Measurements from ENCODE around the gene UNK.
A peak's percentile ranks its signal among the peaks of the same experiment; 100 is the strongest.

Gene UNK

GRCh38 chr17:75822119-75822799 is 37.7 kb downstream of the UNK start:
- DNase-seq (ENCODE audit: low spot score), result peak; percentile 27

- no peak for DNase-seq (ENCODE audit: low spot score)
Observed at GRCh38 chr17:75822800-75823166, 38.2 kb downstream of the UNK start.

DNA sequence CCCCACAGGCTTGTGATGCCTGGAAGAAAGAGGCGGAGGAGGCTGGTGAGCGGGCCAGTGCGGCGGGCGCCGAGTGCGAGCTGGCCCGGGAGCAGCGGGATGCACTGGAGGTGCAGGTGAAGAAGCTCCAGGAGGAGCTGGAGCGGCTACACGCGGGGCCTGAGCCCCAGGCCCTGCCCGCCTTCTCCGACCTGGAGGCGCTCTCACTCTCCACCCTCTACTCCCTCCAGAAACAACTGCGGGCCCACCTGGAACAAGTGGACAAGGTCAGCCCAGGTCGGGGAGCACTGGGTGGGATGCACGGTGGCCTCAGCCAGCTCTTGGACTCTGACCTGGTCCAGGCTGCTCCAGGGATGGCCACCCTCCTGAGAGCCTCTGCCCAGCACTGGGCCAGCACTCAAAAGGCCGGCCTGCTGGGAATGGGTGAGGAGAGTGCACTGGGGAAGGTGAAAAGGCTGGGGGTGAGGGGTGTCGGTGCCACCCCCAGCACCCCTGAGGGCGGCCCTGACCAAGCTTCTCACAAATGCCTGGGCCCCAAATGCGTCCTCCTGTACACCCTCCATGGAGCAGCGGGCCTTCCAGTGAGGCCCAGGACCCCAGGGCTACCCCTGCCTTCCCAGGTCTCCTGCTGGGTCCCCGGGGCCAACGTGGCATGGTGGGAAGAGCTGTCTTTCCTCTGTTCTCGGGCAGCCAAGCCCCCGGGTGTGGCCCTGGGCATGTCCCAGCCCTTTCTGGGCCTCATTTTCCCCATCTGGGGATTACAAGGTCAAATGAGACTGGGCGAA is 38.8 kb downstream of the UNK start:
- DNase-seq (ENCODE audit: low spot score), result no peak

- no peak for DNase-seq (ENCODE audit: low spot score)
Observed at GRCh38 chr17:75824050-75824552, 39.5 kb downstream of the UNK start.

- DNase-seq (ENCODE audit: low spot score), result no peak
Observed at GRCh38 chr17:75824666-75825065, 40.1 kb downstream of the UNK start.

- no peak for DNase-seq (ENCODE audit: low spot score)
Observed at GRCh38 chr17:75825149-75825552, 40.5 kb downstream of the UNK start.

GRCh38 chr17:75825748-75826370 is 41.3 kb downstream of the UNK start:
- no peak for DNase-seq (ENCODE audit: low spot score)

GRCh38 chr17:75826561-75827307 is 42.1 kb downstream of the UNK start:
- DNase-seq (ENCODE audit: low spot score), result no peak

GRCh38 chr17:75827308-75828075 is 42.9 kb downstream of the UNK start:
- DNase-seq (ENCODE audit: low spot score), result peak; percentile 65

DNA sequence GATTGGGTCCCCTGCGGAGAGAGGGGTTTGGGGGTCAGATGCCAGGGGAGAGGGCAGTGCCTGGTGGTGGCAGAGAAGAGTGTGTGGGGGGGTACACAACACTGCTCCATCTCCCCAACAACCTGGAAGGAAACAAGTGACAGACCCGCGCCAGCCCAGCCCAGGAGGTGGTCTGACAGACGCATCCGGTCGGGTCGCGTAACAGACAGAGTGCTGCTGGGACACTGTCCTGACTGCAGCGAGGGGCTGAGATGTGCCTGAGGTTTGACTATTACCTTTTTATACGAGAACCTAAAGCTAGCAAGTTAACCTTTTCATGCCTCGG is 43.4 kb downstream of the UNK start:
- no peak for DNase-seq (ENCODE audit: low spot score)

- no peak for DNase-seq (ENCODE audit: low spot score)
Observed at GRCh38 chr17:75828741-75829140, 44.1 kb downstream of the UNK start.

DNA sequence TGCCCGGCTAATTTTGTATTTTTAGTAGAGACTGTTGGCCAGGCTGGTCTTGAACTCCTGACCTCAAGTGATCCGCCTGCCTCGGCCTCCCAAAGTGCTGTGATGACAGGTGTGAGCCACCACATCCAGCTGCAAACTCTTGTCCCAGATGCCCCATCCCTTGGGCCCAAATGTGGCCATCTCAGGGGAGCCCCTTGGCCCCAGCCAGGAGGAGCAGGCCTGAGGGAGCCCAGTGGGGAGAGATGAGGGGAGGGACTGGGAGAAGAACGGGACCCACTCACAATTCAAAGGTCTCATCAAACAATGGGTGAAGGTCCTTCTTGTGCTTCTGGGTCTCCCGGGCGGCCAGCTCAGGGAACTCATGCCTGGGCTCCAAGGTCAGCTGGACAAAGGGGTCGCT is 45.1 kb downstream of the UNK start:
- no peak for DNase-seq (ENCODE audit: low spot score)

DNA sequence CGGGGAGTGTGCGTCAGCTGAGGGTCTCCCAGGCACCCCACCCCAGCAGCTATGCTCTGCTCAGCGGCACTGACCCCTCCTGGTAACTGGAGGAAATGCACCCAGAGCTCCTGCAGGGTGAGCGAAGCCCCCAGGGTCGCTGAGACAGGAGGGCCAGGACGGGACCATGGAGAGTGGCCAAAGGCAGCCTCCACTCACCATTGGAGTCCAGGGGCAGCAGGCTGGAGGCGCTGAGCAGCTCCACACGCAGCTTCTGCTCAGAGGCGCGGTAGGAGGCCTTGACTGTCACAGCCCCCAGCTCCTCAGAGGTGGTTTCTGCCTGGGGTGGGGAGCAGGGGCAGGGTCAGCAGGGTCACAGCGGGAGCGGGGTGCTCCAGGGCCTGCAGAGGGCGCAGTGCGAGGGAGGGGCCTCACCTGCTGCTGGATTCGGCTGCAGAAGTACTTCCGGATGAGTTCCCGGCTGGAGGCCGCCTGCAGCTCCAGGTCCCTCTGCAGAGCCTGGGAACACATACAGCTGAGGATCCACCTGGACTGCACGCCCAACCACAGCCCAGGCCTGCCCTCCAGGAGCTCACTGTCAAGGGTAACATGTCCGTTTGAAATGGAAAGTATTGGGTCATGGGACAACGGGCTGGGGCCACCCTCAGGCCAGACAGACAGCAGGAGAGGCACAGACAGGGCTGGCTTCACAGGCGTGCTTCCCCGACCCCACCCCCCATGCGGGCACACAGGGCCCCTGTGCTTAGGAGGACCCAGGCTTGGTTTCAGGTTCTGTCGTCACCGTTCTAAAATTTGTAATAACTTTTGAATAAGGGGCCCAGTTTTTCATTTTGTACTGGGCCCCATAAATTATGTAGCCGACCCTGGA is 45.8 kb downstream of the UNK start:
- DNase-seq (ENCODE audit: low spot score), result no peak

- no peak for DNase-seq (ENCODE audit: low spot score)
Observed at GRCh38 chr17:75831032-75831571, 46.5 kb downstream of the UNK start.

DNA sequence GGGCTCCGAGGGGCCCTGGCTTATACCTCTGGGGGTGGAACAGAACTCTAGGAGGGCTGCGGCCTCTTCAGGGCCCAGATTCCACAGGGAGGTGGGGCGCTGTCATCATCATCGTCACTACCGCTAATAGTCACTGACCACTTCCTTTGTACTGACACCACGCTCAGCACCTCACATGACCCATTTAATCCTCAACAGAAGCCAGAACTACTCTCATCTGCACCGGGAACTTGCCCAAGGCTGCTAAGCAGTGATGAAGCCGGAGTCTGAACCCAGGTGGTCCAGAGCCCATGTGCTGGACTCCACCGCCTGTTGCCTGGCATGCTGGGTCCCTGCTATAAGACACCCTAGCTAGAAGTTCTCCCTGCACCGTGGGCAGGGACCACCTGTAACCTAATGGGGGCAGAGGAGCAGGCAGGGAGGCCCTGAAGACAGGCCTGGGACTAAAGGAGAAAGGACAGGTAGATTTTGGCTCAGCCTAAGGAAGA is 47.6 kb downstream of the UNK start:
- peak; percentile 57 for DNase-seq (ENCODE audit: low spot score)

- peak; percentile 10 for DNase-seq (ENCODE audit: low spot score)
Observed at GRCh38 chr17:75832652-75833400, 48.2 kb downstream of the UNK start.

DNA sequence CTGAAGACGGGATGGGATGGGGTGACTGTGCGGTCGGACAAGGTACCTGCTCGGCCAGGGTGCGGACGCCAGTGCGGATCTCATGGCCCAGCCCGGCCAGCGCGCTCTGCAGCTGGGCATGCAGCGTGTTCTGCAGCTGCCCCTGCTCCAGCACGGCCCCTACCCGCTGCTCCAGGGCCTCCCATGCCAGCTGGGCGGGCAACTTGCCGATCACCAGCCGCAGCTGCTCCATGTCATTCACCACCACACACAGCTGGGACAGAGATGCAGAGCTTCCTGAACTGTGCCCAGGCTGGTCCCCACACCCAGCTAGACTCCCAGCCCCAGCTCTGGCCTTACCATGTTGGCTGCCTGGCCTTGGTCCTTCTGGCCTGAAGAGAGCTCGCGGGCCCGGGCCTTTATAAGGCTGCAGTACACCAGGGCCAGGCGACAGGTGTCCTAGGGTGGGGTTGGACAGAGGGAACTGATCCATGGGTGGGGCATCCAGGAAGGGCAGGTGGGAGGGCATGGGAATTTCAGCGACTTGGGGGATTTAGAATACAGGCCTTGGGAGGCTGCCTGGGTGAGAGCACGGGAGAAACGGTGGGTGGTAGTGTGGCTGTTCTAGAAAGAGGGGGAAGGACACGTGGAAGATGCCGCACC is 49.8 kb downstream of the UNK start:
- no peak for DNase-seq (ENCODE audit: low spot score)

DNA sequence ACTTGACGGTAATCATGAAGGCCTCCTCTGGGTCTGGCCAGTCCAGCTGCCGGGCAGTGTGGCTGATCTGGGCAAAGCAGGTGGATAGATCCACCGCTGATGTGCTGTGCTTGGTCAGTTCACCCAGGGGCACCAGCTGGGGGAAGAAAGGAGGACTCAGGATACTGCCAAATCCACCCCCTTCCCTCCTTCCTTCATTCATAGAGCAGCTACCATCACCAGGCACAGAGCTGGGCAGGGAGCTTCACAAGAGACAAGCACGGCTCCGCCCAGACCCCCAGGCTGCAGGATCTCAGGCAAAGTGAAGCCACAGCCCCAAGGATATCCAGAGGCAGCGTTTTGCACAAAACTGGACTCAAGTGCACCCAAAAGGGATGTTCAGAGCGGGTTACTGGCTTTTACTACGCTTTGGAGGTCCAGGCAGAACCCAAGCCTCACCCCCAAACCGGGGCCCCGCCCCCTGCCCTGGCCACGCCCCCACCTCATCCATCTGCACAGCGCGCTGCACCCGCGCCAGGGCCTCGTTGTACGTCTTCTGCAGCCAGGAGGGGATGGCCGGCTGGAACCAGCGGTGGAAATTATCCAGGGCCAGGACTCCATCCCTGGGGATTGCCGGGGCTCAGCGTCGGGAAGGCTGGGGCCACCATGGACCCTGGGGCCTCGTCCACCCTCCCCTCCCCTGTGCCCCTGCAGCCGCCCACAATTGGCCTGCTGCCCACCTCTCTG is 50.5 kb downstream of the UNK start:
- no peak for DNase-seq (ENCODE audit: low spot score)

- no peak for DNase-seq (ENCODE audit: low spot score)
Observed at GRCh38 chr17:75835654-75835987, 51.0 kb downstream of the UNK start.
